Myocyte (in vitro differentiated cells): ENCODE data around the gene FAM163B. TPM values are rescaled to one million over a fixed set of nuclear protein-coding genes. Genes with fewer than 3 reads are reported as not detected.

ENCODE experiments used
- DNase-seq: peaks from one replicate; pipeline ENCODE4 v3.0.0-alpha.2; 2012; ENCODE audit warnings: low read depth
- polyA plus RNA-seq: library from polyadenylated mRNA; unstranded; fragments of >200 nt; gene quantifications from one replicate; pipeline ENCODE4 v1.2.1, GENCODE V29; 2012; ENCODE audit warnings: missing spikeins
- total RNA-seq: library from RNA; depleted of rRNA; stranded (reverse); fragments of >200 nt; gene quantifications from 2 replicates; pipeline ENCODE4 v1.2.3, GENCODE V29; 2014

FAM163B gene
- total RNA-seq = not detected in 2 replicates
- polyA plus RNA-seq = not detected

GRCh38 chr9:133609311-133610098 lies at the start of gene FAM163B:
Gene FAM163B, minus strand, starts transcription at chr9:133609389. Its CDS starts 29,166 bp downstream, at chr9:133580223.
- DNase-seq = no peak

DNA sequence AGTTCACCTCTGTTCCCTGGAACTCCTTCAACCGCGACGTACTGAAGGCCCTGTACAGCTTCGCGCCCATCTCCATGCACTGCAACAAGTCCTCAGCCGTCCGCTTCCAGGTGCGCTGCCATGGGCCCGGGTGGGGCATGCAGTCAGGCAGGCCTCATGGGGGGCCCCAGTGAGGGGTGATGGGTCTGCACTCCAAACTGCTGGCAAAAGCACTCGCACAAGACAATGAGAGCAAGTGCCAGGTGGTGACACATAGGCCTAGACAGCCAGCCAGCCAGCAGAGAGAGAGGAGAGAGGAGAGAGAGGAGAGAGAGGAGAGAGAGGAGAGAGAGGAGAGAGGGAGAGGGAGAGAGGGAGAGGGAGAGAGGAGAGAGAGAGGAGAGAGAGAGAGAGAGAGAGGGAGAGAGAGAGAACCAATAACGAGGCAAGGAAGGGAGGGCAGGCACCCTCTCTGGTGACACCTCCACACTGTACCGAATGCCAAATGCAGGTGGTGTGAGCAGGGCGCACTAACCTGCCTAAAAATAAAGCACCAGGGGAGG lies 48.0 kb upstream of the FAM163B start:
- DNase-seq = peak; percentile 57

DNA sequence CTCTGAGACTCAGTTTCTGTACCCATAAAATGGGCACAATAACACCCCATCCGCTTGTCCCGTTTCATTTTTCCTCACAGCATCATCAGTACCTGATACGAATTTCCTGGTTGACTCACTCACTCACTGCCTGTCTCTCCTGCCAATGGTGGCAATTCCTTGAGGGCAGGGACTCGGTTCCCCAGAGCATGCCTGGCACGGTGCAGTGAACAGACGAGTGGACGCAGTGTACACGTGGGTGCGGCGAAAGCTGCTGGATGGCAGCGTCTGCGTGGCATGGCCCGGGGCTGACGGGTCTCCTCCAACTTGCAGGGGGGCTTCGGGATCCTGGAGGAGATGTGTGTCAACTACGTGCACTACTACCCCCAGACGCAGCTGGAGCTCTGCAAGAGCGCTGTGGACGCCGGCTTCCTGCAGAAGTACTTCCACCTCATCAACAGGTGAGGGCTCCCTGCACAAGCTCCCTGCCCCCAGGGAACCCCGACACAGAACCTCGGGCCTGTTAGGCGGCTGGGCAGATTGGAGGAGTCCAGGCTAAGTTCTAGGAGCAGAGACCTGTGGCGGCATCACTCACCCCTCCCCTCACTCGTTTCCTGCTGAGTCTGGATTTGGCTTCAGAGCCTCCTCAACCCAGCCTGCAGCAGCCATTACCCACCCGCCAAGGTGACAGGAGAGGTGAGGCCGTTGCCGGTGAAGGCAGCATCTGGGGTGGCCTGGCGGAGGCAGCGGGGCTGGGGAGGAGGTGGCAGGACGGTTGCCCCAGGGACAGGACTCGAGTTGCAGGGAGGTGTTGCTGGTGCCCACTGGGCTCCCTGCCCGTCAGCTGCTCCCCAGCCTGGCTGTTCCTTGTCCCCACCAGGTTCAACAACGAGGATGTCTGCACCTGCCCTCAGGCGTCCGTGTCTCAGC lies 47.3 kb upstream of the FAM163B start:
- DNase-seq = no peak

GRCh38 chr9:133655701-133656100 lies 46.5 kb upstream of the FAM163B start:
- no peak for DNase-seq

DNA sequence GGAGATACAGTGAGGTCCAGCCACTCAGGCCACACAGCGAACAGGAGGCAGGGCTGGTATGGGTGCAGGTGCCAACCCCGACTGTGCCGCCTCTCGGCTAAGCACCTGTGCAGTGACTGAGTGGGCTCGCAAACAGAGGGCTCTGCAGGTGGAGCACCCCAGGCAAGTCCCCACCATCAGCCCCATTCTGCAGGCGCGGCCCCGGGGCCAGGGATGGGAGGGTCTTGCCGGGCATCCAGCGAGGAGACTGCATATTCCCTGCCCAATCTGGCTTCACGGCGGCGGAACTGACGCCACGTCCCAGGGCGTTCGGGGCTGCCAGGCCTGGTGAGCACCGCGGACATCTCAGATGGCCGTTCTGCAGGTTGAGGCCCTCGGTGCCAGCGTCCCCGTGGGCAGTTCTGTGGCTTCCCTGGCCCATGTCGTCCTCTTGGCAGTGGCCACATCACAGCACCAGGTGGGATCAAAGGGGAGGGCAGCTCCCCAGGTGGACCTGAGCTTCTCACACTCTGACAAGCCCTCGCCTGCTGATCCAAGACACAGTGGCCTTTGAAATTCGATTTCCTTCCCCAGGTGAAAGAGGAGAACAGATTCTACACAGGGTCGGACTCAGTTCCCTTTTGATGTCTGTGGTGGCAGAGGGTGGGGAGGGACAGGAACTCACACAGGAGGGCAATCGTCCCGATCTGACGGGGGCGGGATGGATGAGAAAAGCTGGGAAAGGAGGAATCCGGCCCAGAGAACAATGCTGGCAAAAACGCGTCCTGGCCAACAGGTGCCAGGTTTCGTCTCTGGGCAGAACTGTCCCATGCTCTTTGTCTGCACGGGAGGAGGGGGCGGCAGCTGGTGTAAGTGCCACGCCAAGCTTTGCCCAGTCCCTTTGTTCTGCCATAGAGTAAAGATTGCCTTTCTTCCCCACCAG lies 45.8 kb upstream of the FAM163B start:
- no peak for DNase-seq

GRCh38 chr9:133653638-133654037 lies 44.4 kb upstream of the FAM163B start:
- DNase-seq = no peak

GRCh38 chr9:133650026-133650425 lies 40.8 kb upstream of the FAM163B start:
- no peak for DNase-seq

DNA sequence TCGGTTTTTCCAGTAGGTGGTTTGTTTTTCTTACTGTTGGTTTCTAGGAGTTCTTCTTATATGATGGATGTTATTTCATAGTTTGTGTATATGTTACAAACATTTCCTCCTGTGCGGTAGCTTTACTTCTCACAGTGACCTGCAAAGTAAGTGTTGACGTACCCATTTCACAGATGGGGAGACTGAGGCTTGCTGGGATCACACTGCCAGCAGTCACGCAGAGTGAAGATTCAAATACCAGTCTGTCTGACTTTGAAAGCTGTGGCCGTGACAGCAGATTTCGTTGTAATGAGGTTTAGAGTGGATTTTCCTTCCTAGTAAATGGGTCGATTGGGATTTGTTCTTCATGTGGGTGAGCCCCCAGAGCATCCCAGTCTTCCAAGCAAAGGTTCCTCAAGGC lies 40.0 kb upstream of the FAM163B start:
- no peak for DNase-seq

DNA sequence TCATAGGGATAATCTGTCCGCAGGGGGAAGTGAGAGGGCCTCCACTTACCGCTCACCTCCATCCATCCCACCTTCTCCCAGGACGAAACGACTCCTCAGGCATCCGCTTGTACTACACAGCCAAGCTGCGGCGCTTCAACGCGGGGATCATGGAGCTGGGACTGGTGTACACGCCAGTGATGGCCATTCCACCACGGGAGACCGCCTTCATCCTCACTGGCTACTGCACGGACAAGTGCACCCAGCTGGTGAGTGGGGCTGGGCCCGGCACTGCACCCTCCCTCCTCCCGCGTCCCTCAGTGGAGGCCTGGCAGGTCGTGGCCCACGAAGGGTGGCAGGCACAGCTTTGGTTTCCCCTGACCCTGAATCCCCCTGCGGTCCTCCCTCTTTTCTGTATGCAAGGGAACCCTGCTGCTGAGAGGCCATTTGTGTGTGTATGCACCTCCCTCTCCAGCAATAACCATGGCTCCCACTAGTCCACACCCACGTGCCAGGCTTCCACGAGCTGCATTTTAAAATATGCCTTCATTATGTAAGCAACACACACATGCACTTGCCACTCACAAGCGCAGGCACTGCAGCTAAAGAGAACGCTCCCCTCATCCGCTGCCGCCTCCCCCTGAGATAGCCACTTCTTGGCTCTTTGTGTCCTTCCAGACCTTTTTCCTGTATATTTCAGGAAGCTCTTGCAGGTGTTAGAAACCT lies 38.7 kb upstream of the FAM163B start:
- DNase-seq = no peak

- no peak for DNase-seq
Measured at GRCh38 chr9:133647148-133647547, 38.0 kb upstream of the FAM163B start.

DNA sequence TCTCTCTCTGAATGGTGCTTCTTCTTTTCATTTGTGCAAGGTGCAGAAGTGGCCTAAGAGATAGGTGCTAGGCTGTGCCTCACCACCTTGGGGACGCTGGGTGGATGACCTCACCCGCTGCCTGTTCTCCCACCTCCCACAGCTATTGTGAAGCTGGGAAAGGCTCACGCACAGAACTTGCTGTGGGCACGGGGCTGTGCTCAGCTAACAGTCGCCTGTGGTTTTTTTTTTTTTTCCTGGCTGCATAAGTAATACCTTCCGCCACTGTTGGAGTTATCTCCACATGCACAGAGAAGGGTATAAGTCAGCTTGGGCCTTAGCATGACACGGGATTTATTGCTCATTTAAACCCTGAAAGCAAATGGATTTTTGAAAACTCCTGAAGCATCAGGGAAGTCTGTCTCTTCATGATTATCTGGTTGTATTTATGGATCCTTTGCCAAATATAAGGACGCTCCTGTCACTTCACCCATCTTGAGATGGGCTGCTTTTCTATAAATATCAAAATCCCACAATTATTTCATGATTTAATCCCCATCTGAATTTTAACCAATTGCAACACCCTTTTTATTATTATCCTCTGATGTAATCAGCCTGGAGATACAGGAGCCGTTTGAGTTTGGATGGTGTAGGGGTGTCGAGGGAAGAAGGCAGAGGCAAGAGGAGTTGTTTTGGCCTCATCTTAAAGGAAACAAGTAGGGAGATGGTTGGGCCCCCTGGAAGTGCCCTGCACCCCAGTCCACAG lies 36.0 kb upstream of the FAM163B start:
- no peak for DNase-seq

GRCh38 chr9:133643978-133644760 lies 35.0 kb upstream of the FAM163B start:
- DNase-seq = no peak

DNA sequence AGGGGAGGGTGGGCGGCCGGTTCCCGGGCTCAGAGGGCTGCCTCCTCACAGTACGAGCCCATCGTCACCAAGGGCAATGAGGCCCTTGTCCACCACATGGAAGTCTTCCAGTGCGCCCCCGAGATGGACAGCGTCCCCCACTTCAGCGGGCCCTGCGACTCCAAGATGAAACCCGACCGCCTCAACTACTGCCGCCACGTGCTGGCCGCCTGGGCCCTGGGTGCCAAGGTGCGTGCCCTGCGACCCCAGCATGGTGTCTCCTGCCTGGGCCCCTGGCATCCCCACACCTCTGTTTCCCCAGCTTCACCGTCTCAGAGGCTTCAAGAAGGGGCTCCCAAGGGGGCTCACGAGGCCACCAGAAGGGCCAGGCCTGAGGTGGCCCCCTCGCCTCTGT lies 34.2 kb upstream of the FAM163B start:
- DNase-seq = no peak

GRCh38 chr9:133642708-133643361 lies 33.6 kb upstream of the FAM163B start:
- DNase-seq = no peak

- DNase-seq = no peak
Measured at GRCh38 chr9:133641861-133642595, 32.8 kb upstream of the FAM163B start.

DNA sequence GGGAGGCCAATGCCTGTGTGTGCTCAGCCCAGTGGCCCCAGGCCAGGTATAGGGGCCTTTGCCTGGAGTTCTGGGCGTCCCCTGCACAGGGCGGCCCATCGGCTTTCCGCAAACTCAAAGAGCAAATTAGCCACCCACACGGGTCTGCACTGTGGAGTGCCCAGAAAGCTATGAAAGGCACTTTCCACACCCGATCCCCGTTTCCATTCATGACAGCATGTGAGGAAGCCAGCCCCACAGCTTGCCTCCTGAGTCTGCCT lies 32.1 kb upstream of the FAM163B start:
- no peak for DNase-seq

DNA sequence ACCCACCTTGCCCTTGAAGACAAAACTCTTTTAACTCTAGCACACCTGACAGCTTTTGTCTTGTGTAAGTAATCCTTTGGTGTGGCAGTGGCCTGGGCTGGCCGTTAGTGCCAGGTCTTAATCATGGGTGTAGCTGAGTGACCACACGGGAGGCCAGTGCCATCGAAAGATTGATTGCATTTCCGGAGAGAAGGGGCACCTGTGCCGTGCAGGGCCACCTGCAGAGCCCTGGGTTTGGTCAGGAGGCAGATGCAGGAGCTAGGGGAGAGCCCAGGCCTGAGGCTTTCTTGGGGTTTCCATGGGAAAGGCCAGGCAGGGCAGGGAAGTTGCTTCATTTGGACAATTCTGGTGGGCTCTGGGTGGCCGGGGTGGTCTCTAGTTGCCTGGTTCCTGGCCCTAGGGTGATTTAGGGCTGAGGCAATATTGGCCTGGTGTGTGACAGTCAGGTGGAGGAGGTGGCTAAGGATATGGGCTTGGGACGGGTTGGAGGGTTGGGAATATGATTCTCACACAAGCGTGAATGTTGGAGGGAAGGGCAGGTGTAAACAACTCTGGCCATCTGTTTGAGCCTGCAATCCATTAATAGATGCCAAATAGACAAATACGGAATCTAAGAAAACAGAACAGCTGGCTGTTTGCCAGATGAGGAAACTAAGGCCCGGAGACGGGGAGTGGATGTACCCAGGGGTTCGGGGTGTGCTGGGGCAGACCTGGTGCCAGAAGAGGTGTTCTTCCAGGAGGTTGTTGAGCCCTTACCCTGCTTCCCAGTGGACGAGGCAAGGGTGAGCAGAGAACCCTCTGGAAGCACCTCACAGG lies 31.6 kb upstream of the FAM163B start:
- no peak for DNase-seq
